ENCODE results near the gene ENHO.

The ENHO gene

GRCh38 chr9:34550016-34550680 lies 27.4 kb upstream of the ENHO start:
- TF ChIP-seq FOXP2 (optimal IDR thresholded peaks at IDR 0.05; ENCODE audit: borderline replicate concordance, extremely low read depth, extremely low read length, insufficient read depth): no peak
- no peak for TF ChIP-seq TAF1 (IDR thresholded peaks at IDR 0.05; ENCODE audit: borderline replicate concordance, insufficient read depth, low read length)
- TF ChIP-seq POLR2AphosphoS5 (IDR thresholded peaks at IDR 0.05; ENCODE audit: low read depth, low read length): no peak
- no peak for TF ChIP-seq REST (IDR thresholded peaks at IDR 0.05; ENCODE audit: insufficient read depth in 1 of 2, low read depth in 2 of 2, low read length in 2 of 2)
- no peak for TF ChIP-seq SIN3A (IDR thresholded peaks at IDR 0.05; ENCODE audit: borderline replicate concordance, insufficient read depth, low read length)

- no peak for TF ChIP-seq POLR2AphosphoS5 (IDR thresholded peaks at IDR 0.05; ENCODE audit: low read depth, low read length)
- no peak for TF ChIP-seq SIN3A (IDR thresholded peaks at IDR 0.05; ENCODE audit: borderline replicate concordance, insufficient read depth, low read length)
- TF ChIP-seq FOXP2 (optimal IDR thresholded peaks at IDR 0.05; ENCODE audit: borderline replicate concordance, extremely low read depth, extremely low read length, insufficient read depth): no peak
- TF ChIP-seq REST (IDR thresholded peaks at IDR 0.05; ENCODE audit: insufficient read depth in 1 of 2, low read depth in 2 of 2, low read length in 2 of 2): no peak
Observed at GRCh38 chr9:34549407-34549732, 26.6 kb upstream of the ENHO start.

GRCh38 chr9:34547960-34548611 lies 25.3 kb upstream of the ENHO start:
- TF ChIP-seq FOXP2 (optimal IDR thresholded peaks at IDR 0.05; ENCODE audit: borderline replicate concordance, extremely low read depth, extremely low read length, insufficient read depth) (peak; percentile 32), SIN3A (IDR thresholded peaks at IDR 0.05; ENCODE audit: borderline replicate concordance, insufficient read depth, low read length) (no peak)

- no peak for TF ChIP-seq FOXP2 (optimal IDR thresholded peaks at IDR 0.05; ENCODE audit: borderline replicate concordance, extremely low read depth, extremely low read length, insufficient read depth)
- TF ChIP-seq REST (IDR thresholded peaks at IDR 0.05; ENCODE audit: insufficient read depth in 1 of 2, low read depth in 2 of 2, low read length in 2 of 2): no peak
- TF ChIP-seq TAF1 (IDR thresholded peaks at IDR 0.05; ENCODE audit: borderline replicate concordance, insufficient read depth, low read length): no peak
- TF ChIP-seq SIN3A (IDR thresholded peaks at IDR 0.05; ENCODE audit: borderline replicate concordance, insufficient read depth, low read length): no peak
Observed at GRCh38 chr9:34546834-34547827, 24.3 kb upstream of the ENHO start.

GRCh38 chr9:34546102-34546833 lies 23.5 kb upstream of the ENHO start:
- no peak for TF ChIP-seq FOXP2 (optimal IDR thresholded peaks at IDR 0.05; ENCODE audit: borderline replicate concordance, extremely low read depth, extremely low read length, insufficient read depth)
- TF ChIP-seq REST (IDR thresholded peaks at IDR 0.05; ENCODE audit: insufficient read depth in 1 of 2, low read depth in 2 of 2, low read length in 2 of 2): no peak
- TF ChIP-seq TAF1 (IDR thresholded peaks at IDR 0.05; ENCODE audit: borderline replicate concordance, insufficient read depth, low read length): no peak
- no peak for TF ChIP-seq SIN3A (IDR thresholded peaks at IDR 0.05; ENCODE audit: borderline replicate concordance, insufficient read depth, low read length)
- TF ChIP-seq POLR2AphosphoS5 (IDR thresholded peaks at IDR 0.05; ENCODE audit: low read depth, low read length): no peak

Data from PFSK-1 (cell line).